ENCODE data around the gene DYSF.

GRCh38 chr2:71506222-71507153 lies 53.1 kb downstream of the DYSF start:
- TF ChIP-seq POLR2A (IDR thresholded peaks at IDR 0.05) (no peak), CTCF (IDR thresholded peaks at IDR 0.05) (no peak)
